Measurements from ENCODE around the gene SLC4A3. TPM values are rescaled to one million over a fixed set of nuclear protein-coding genes. Genes with fewer than 3 reads are reported as not detected.
A peak's percentile ranks its signal among the peaks of the same experiment; 100 is the strongest.

The SLC4A3 gene
- total RNA-seq, 1 experiment from 2014 or later, result 8.7 TPM

- no peak for TF ChIP-seq SOX15 (CRISPR knock-in tag; IDR thresholded peaks at IDR 0.05)
- no peak for TF ChIP-seq CREB1 (CRISPR knock-in tag; IDR thresholded peaks at IDR 0.05)
- peak; percentile 36; the same call in 1 of the 2 replicates for TF ChIP-seq NFATC4 (CRISPR knock-in tag; IDR thresholded peaks at IDR 0.05)
- TF ChIP-seq ZNF396 (CRISPR knock-in tag; IDR thresholded peaks at IDR 0.05; ENCODE audit: borderline replicate concordance), result peak; percentile 94
- TF ChIP-seq GTF2I (CRISPR knock-in tag; conservative IDR thresholded peaks at IDR 0.05), result no peak
- TF ChIP-seq FOXK1 (CRISPR knock-in tag; IDR thresholded peaks at IDR 0.05), result no peak
- TF ChIP-seq IRF1 (CRISPR knock-in tag; IDR thresholded peaks at IDR 0.05), result no peak
- no peak for TF ChIP-seq JUN (CRISPR knock-in tag; IDR thresholded peaks at IDR 0.05)
- no peak for TF ChIP-seq ELF4 (CRISPR knock-in tag; IDR thresholded peaks at IDR 0.05; ENCODE audit: low read depth)
- TF ChIP-seq ERG (CRISPR knock-in tag; IDR thresholded peaks at IDR 0.05), result peak; percentile 84; the same call in 1 of the 2 replicates
- no peak for TF ChIP-seq TEAD4 (CRISPR knock-in tag; IDR thresholded peaks at IDR 0.05)
- TF ChIP-seq, protein P1, sequence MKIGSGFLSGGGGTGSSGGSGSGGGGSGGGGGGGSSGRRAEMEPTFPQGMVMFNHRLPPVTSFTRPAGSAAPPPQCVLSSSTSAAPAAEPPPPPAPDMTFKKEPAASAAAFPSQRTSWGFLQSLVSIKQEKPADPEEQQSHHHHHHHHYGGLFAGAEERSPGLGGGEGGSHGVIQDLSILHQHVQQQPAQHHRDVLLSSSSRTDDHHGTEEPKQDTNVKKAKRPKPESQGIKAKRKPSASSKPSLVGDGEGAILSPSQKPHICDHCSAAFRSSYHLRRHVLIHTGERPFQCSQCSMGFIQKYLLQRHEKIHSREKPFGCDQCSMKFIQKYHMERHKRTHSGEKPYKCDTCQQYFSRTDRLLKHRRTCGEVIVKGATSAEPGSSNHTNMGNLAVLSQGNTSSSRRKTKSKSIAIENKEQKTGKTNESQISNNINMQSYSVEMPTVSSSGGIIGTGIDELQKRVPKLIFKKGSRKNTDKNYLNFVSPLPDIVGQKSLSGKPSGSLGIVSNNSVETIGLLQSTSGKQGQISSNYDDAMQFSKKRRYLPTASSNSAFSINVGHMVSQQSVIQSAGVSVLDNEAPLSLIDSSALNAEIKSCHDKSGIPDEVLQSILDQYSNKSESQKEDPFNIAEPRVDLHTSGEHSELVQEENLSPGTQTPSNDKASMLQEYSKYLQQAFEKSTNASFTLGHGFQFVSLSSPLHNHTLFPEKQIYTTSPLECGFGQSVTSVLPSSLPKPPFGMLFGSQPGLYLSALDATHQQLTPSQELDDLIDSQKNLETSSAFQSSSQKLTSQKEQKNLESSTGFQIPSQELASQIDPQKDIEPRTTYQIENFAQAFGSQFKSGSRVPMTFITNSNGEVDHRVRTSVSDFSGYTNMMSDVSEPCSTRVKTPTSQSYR (CRISPR knock-in tag; IDR thresholded peaks at IDR 0.05), result no peak
- TF ChIP-seq NR1H2 (CRISPR knock-in tag; IDR thresholded peaks at IDR 0.05), result no peak
- no peak for TF ChIP-seq OVOL2 (CRISPR knock-in tag; IDR thresholded peaks at IDR 0.05; ENCODE audit: borderline replicate concordance)
- TF ChIP-seq ATF3 (CRISPR knock-in tag; conservative IDR thresholded peaks at IDR 0.05), result no peak
- TF ChIP-seq E2F1 (CRISPR knock-in tag; IDR thresholded peaks at IDR 0.05), result no peak
- no peak for TF ChIP-seq TP53 (CRISPR knock-in tag; IDR thresholded peaks at IDR 0.05)
- TF ChIP-seq MLX (CRISPR knock-in tag; IDR thresholded peaks at IDR 0.05), result no peak
- no peak for TF ChIP-seq ATF1 (CRISPR knock-in tag; IDR thresholded peaks at IDR 0.05)
- TF ChIP-seq ZNF138 (CRISPR knock-in tag; conservative IDR thresholded peaks at IDR 0.05), result no peak
- no peak for TF ChIP-seq KAT7 (CRISPR knock-in tag; IDR thresholded peaks at IDR 0.05; ENCODE audit: borderline replicate concordance)
- TF ChIP-seq ZNF121 (CRISPR knock-in tag; IDR thresholded peaks at IDR 0.05), result no peak
- no peak for TF ChIP-seq ETV6 (CRISPR knock-in tag; IDR thresholded peaks at IDR 0.05)
- TF ChIP-seq NFE2L1 (CRISPR knock-in tag; IDR thresholded peaks at IDR 0.05), result no peak
- TF ChIP-seq SMAD4 (CRISPR knock-in tag; IDR thresholded peaks at IDR 0.05), result no peak
- no peak for TF ChIP-seq TEAD1 (CRISPR knock-in tag; IDR thresholded peaks at IDR 0.05)
- TF ChIP-seq PRRX2 (CRISPR knock-in tag; IDR thresholded peaks at IDR 0.05), result peak; percentile 67; the same call in 1 of the 2 replicates
- no peak for TF ChIP-seq PRDM15 (CRISPR knock-in tag; IDR thresholded peaks at IDR 0.05)
- TF ChIP-seq, protein P2, sequence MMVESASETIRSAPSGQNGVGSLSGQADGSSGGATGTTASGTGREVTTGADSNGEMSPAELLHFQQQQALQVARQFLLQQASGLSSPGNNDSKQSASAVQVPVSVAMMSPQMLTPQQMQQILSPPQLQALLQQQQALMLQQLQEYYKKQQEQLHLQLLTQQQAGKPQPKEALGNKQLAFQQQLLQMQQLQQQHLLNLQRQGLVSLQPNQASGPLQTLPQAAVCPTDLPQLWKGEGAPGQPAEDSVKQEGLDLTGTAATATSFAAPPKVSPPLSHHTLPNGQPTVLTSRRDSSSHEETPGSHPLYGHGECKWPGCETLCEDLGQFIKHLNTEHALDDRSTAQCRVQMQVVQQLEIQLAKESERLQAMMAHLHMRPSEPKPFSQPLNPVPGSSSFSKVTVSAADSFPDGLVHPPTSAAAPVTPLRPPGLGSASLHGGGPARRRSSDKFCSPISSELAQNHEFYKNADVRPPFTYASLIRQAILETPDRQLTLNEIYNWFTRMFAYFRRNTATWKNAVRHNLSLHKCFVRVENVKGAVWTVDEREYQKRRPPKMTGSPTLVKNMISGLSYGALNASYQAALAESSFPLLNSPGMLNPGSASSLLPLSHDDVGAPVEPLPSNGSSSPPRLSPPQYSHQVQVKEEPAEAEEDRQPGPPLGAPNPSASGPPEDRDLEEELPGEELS (CRISPR knock-in tag; IDR thresholded peaks at IDR 0.05), result no peak
These were observed 60.6 kb downstream of the SLC4A3 start (continued) for GRCh38 chr2:219687882-219688559.
